HG03469 (cell line): ENCODE data around the gene POLG2.
A peak's percentile ranks its signal among the peaks of the same experiment; 100 is the strongest.

ENCODE experiments used
- ATAC-seq: cut with Tn5 transposase; IDR thresholded peaks from one replicate; pipeline ENCODE4 v1.9.1; 2021; ENCODE audit warnings: mild to moderate bottlenecking, moderate library complexity, moderate number of reproducible peaks; ENCODE audit not compliant: unreplicated experiment

Gene POLG2

DNA sequence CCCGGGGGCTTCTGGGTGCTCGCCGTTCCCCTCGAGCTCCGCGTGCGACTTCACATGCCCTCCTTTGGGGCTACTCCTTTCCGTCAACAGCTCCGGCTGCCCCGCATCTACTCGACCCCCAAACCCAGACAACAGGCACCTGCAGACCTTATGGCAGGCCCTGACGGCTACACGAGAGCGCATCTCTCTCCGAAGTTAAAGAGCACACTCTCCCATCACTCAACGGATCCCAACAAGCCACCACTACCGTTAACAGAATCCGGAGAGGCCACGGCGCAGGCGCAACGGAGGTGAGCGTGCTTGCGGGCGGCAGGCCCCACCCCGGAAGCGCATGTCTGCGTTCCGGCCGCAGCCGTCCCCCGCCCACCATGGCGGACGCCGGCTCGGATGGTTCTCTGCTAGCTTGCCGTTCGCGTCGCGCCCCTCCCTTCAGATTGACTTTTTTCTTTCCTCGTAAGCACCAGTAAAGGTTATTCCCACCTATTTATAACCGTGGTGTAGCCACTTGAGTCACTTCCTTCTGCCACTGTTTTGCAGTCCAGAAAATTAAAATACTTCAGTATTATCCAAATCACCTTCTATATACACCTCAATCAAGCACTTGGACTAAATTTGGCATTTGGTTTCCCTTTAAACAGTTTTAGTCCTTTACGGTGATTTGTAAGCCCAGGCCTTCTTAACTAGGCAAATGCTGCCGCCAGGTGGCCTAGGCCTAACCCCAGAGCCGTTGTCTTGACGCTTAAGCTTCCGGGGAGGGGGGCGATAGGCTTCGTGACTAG is at the start of gene POLG2:
Gene POLG2, minus strand, starts transcription at position 269 of the 779 bp plus-strand sequence. Its CDS starts 86 bp downstream, at position 183.
- peak; percentile 59 for ATAC-seq

DNA sequence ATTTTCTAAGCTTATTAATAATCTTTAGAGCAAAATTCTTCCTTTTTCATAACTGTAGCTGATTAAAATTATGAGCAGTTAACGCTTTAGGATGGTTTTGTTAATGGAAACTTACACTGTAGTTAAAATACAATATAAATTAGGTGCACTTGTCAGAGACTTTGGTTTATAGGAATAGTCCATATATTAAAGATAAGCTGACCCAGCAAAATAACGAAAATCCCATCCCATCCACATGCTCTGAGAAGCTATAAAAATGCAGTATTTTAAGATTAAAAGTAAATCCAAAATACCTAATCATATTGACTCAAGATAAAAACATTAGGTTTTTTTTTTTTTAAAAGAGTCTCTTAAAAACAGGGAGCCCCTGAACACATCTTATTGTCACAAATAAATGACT is 47.9 kb upstream of the POLG2 start:
- ATAC-seq = no peak

DNA sequence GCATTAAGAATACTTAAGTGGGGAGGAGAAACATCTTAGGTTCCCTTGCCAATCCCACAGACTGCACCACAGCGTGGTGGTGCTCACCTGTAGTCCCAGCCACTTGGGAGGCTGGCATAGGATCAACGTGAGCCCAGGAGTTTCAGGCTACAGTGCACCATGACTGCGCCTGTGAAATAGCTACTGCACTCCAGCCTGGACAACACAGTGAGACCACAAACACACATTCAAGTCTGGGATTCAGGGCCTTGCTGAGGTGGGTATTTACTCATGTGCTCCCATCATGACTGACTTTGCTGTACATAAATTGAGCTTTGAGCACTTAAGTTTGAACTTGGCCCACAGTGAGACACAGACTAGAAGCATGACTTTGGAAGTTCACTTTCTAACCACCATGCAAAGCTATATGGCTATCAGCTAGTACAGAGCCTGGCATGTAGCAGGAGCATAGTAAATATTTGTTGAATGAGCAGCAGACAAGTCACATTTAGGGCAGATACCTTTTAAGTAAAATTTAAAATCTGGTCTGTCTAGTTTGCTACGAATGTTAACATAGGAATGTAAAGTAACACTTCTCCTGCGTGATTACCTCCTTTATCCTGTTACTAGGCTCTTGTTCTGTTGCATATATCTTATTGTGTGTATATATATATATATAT is 43.4 kb upstream of the POLG2 start:
- no peak for ATAC-seq

DNA sequence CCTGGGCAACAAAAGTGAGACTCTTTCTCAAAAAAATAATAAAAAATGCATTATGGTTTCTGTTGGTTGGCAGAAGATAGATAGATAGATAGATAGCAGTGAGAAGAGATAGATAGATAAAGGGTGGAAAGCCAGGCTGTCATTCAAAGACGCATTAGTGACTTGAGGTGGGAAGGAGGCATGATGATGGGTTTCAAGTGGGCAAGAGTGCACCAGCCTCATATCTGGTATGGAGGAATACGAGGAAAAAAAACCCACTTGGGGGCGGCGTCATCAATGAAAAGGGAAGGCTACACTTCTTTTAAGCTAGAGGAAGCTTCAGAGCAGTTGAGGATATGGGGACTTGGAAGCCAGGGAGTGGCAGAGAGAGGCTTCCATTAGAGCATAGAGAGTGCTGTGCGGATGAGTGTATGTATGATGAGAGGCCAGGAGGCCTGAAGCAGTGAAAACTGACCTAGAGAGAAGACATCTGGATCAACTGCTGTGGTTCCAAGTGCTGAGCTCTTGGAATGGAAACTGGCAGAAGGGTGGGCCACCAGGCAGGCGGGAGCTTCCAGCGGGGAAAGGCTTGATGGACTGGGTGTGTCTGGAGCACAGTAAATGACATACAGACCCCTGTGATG is 41.8 kb upstream of the POLG2 start:
- ATAC-seq = no peak

DNA sequence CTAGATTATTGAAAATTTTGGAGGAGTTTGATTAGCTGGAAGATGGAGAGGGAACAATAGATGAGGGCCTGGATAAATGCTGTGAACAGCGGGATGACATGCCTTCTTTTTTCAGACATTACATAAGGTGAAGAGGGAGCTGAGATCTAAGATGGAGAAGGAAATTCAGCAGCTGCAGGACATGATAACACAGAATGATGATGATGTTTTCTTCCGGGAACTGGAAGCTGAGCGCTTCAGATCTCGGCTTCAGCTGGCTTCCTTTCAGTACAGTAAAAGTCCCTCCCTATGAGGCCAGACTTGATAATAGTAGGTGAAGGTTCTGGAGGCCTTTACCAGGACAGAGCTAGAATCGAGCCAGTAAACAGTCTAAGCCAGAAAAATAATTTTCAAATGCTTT is 40.6 kb upstream of the POLG2 start:
- ATAC-seq = no peak

GRCh38 chr17:64536913-64537312 is 40.1 kb upstream of the POLG2 start:
- ATAC-seq = no peak

DNA sequence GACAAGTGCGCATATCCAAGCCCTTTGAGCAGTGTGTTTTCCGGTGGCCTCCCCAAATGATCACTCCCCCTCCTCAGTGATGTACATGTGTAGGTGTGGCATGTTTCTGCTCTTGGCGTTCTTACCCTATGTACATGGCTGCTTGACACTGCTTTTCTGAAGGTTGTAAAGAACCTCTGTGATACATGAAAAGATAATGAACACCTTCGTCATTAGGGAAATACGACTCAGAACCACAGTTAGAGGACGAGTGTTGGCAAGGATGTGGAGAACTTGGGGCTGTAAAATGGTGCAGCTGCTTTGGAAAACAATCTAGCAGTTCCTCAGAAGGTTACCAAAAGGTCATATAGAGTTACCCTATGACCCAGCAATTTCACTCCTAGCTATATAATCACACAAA is 38.5 kb upstream of the POLG2 start:
- ATAC-seq = no peak

DNA sequence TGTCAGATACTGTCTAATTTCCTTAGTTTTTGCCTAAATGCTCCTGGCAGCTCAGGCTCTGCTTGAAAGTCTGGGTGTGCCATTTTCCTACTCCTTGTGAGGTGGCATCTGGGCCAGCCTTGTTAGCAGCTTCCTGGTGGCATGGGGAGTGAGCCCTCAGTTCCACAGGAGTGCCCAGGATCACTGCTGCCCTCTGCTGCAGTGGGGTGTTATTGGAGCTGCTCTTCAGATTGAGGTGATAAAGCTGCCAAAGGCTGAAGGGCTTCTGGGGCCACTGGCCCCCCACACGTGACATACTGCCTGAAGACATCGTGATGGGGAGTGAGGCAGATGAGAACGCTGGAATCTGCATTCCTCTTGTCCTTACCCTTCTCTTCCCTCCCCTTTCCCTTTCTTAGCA is 37.3 kb upstream of the POLG2 start:
- no peak for ATAC-seq

DNA sequence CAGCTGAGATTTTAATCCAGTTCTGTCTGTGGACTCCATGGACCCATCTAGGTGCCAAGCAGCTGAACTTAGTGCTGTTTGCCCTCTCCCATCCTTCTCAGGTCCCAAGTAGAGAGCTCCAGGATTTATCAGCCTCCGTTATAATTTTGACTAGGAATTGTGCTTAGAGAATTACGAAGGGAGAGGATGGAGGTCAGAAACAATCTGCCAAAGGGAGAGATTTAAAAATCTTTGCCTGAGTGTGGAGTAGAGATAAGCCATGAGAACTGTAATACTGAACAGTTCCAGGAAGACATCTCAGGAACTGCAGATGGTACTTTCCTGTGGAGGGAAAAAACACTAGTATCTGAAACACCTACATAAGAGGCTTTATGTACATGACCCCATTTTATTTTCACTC is 36.9 kb upstream of the POLG2 start:
- ATAC-seq = no peak

GRCh38 chr17:64532409-64532808 is 35.6 kb upstream of the POLG2 start:
- no peak for ATAC-seq

DNA sequence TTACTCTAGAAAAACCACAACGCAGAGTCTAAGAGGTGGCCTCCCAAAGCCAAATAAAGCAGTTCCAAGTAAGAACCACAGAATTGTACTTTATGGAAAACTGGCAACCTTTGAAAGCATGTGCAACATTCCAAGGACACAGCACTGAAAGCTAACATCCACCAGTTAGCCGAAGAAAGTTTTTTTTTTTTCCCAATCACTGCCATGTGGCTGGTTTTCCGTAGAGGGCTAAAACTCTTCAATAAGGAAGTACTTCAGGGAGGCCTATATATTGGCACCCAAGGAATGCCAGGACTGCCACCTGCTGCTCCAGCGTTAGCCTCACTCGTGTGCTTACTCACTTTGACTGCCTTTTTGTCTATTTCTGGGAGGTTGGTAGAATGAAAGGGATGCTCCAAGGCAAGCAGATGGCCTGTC is 35.1 kb upstream of the POLG2 start:
- no peak for ATAC-seq

GRCh38 chr17:64529221-64529620 is 32.4 kb upstream of the POLG2 start:
- ATAC-seq = no peak

DNA sequence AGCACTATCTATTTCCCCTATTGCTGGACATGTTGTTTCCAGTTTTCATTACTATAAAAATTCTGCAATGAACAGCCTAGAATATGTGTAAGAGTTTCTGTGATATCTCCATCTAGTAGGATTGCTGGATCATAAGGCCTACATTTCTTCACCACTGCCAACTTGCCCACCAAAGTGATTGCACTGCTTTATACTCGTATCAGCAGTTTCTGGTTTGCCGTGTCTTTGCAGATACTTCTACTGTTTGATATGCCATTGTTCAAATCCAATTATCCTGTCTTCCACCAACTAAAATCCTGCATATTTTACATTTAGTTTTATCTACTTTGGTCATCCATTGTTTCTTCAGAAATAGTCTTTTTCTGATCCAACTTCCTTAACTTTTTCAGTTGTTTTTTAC is 31.1 kb upstream of the POLG2 start:
- no peak for ATAC-seq

GRCh38 chr17:64520359-64520758 is 23.5 kb upstream of the POLG2 start:
- no peak for ATAC-seq

DNA sequence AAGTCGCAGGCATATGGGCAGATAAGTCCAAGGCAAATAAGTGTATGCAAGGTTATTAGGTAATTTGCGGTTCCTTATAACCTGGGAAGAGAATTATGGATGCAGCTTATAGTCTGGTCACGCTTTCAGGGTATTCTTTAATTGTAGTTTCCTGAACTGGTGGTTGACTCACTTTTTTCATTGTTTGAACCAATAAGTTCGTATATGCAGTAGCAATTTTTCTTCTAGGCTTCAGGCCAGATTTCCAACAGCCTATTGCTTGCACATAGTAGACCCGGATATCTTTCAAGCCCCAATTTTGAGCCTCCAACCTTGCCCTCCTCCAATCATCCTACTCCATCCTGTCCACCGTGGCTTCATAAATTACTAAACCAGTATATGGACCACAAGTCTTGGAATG is 22.7 kb upstream of the POLG2 start:
- no peak for ATAC-seq

DNA sequence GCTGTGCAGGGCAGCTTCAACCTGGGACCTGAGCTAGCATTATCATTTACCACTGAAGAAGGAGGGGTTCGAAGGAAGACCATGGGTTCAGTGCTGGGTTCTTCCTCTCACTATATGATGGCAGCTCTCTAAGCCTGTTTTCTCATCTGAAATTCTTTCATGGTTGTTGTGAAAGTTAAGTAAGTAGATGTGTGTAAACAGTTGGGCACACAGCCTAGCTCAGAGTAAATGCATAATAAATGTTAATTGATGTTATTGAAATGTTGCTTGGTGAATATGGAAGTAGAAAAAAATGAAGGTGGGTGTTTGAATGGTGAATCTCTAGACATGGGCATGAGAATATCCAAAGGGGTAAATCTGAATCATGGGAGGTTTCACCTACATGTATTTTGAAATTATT is 19.0 kb upstream of the POLG2 start:
- no peak for ATAC-seq

- ATAC-seq = no peak
These were observed 18.6 kb upstream of the POLG2 start for GRCh38 chr17:64515419-64515818.

DNA sequence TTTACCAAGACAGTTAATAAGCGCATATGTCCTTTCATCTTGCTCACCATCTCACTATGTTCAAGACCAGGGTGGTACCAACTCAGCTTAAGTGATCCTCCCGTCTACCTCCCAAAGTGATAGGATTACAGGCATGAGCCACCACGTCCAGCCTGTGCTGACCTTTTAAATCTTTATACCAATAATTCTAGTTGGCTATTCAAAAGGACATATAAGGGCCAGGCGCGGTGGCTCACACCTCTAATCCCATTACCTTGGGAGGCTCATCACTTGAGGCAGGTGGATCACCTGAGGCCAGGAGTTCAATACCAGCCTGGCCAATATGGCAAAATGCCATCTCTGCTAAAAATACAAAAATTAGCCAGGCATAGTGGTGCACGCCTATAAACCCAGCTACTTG is 12.3 kb upstream of the POLG2 start:
- ATAC-seq = no peak

- no peak for ATAC-seq
These were observed 11.8 kb upstream of the POLG2 start for GRCh38 chr17:64508683-64509082.

GRCh38 chr17:64507413-64507782 is 10.5 kb upstream of the POLG2 start:
- no peak for ATAC-seq

- peak; percentile 33 for ATAC-seq
These were observed 9.9 kb upstream of the POLG2 start, which contains the start of gene CEP95 for GRCh38 chr17:64506576-64507412. TSS of gene CEP95 (plus strand) at chr17:64506977. CDS start at chr17:64507098, 121 bp downstream.
